ENCODE data around the gene LSM5. TPM values are rescaled to one million over a fixed set of nuclear protein-coding genes. Genes with fewer than 3 reads are reported as not detected.

Gene LSM5
- total RNA-seq, 1 donor from 2014 or later: 27.1 TPM

GRCh38 chr7:32436146-32436928 is 53.8 kb downstream of the LSM5 start:
- Histone ChIP-seq H3K36me3 (no peaks in the 10 kb centered on the region), H3K4me1 (no peaks in the 10 kb centered on the region), H3K4me3 (no peak overlapping the region), H3K27ac (no peak overlapping the region), H3K27me3 (ENCODE audit: low read depth) (no peaks in the 10 kb centered on the region), H3K9me3 (no peaks in the 10 kb centered on the region)
- intact Hi-C loops (cut with DNase I): no loop called here
- DNase-seq (no peak), ATAC-seq (no peak)
- TF ChIP-seq CTCF (IDR thresholded peaks at IDR 0.05): no peak

Other genes starting within 250 kb of the LSM5 start
- 37.8 TPM for gene AVL9, start 5.1 kb upstream of the LSM5 start, total RNA-seq

All from lower lobe of right lung (tissue), 2 donors.